ENCODE measurements around the gene DEPP1.

DNA sequence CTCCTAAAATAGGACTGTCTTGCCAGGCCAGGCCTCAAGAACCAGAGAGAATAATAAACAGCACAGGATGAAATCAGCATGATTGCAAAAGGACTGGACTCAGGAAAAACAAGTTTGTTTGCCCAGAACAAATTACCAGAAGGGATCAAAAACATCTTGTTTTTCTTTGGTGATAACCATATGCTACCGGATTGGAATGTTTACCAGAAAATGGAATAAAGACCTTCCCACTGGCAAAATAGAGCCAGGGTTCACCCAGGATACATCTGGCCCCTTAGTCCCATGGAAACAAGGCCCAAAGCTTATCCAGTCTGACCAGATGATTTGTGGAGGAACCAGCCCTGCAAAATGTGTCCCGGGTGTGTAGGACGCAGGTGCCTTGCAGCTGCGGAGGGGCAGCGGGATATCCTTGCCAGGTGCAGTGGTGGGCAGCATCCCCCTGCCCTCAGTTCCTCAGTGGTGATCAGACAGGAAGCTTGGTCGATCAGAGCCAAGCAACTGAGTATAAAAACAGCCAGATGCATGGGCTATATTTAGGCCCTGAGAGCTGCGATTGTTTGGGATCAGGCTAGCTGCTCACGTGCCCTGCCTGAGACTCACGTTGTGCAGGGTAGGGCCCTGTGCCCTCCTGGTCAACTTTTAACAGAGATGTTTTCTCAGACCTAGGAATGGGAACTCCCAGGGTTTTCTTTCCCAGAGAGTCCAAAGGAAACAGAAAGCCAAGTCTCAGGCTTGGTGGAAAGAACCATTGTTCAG is 17.5 kb upstream of the DEPP1 start:
- TF ChIP-seq, protein P1, sequence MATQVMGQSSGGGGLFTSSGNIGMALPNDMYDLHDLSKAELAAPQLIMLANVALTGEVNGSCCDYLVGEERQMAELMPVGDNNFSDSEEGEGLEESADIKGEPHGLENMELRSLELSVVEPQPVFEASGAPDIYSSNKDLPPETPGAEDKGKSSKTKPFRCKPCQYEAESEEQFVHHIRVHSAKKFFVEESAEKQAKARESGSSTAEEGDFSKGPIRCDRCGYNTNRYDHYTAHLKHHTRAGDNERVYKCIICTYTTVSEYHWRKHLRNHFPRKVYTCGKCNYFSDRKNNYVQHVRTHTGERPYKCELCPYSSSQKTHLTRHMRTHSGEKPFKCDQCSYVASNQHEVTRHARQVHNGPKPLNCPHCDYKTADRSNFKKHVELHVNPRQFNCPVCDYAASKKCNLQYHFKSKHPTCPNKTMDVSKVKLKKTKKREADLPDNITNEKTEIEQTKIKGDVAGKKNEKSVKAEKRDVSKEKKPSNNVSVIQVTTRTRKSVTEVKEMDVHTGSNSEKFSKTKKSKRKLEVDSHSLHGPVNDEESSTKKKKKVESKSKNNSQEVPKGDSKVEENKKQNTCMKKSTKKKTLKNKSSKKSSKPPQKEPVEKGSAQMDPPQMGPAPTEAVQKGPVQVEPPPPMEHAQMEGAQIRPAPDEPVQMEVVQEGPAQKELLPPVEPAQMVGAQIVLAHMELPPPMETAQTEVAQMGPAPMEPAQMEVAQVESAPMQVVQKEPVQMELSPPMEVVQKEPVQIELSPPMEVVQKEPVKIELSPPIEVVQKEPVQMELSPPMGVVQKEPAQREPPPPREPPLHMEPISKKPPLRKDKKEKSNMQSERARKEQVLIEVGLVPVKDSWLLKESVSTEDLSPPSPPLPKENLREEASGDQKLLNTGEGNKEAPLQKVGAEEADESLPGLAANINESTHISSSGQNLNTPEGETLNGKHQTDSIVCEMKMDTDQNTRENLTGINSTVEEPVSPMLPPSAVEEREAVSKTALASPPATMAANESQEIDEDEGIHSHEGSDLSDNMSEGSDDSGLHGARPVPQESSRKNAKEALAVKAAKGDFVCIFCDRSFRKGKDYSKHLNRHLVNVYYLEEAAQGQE (IDR thresholded peaks at IDR 0.05; ENCODE audit: borderline replicate concordance): no peak
- TF ChIP-seq, protein P2, sequence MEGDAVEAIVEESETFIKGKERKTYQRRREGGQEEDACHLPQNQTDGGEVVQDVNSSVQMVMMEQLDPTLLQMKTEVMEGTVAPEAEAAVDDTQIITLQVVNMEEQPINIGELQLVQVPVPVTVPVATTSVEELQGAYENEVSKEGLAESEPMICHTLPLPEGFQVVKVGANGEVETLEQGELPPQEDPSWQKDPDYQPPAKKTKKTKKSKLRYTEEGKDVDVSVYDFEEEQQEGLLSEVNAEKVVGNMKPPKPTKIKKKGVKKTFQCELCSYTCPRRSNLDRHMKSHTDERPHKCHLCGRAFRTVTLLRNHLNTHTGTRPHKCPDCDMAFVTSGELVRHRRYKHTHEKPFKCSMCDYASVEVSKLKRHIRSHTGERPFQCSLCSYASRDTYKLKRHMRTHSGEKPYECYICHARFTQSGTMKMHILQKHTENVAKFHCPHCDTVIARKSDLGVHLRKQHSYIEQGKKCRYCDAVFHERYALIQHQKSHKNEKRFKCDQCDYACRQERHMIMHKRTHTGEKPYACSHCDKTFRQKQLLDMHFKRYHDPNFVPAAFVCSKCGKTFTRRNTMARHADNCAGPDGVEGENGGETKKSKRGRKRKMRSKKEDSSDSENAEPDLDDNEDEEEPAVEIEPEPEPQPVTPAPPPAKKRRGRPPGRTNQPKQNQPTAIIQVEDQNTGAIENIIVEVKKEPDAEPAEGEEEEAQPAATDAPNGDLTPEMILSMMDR (IDR thresholded peaks at IDR 0.05; ENCODE audit: poor library complexity, severe bottlenecking): no peak
